GM15510 (cell line): ENCODE measurements around the gene LNX2.

Experiments used
- POLR2A ChIP-seq: IDR thresholded peaks from 3 replicates; pipeline ENCODE4 v1.6.1; 2011; ENCODE audit warnings: borderline replicate concordance; ENCODE audit not compliant: insufficient read length; ENCODE audit errors: extremely low read depth

LNX2 gene

GRCh38 chr13:27526516-27526915, 93.8 kb downstream of the LNX2 start:
- TF ChIP-seq POLR2A: no peak

GRCh38 chr13:27524981-27525975, 95.1 kb downstream of the LNX2 start:
- TF ChIP-seq POLR2A: no peak

GRCh38 chr13:27523346-27524073, 96.8 kb downstream of the LNX2 start:
- no peak for TF ChIP-seq POLR2A

GRCh38 chr13:27522847-27523246, 97.5 kb downstream of the LNX2 start:
- no peak for TF ChIP-seq POLR2A

GRCh38 chr13:27516103-27516502, 104.2 kb downstream of the LNX2 start:
- TF ChIP-seq POLR2A: no peak

- no peak for TF ChIP-seq POLR2A
Measured at GRCh38 chr13:27510082-27510481, 110.2 kb downstream of the LNX2 start.

GRCh38 chr13:27508802-27509201, 111.5 kb downstream of the LNX2 start:
- no peak for TF ChIP-seq POLR2A

- TF ChIP-seq POLR2A: no peak
Measured at GRCh38 chr13:27505792-27506191, 114.5 kb downstream of the LNX2 start.

- TF ChIP-seq POLR2A: no peak
Measured at GRCh38 chr13:27504868-27505194, 115.5 kb downstream of the LNX2 start.

- no peak for TF ChIP-seq POLR2A
Measured at GRCh38 chr13:27504128-27504867, 116.0 kb downstream of the LNX2 start.

- no peak for TF ChIP-seq POLR2A
Measured at GRCh38 chr13:27500806-27501534, 119.4 kb downstream of the LNX2 start.

- TF ChIP-seq POLR2A: no peak
Measured at GRCh38 chr13:27497563-27498230, 122.6 kb downstream of the LNX2 start.

GRCh38 chr13:27496536-27497273, 123.6 kb downstream of the LNX2 start:
- TF ChIP-seq POLR2A: no peak
